Measurements from ENCODE around the gene UGGT2. TPM values are rescaled to one million over a fixed set of nuclear protein-coding genes. Genes with fewer than 3 reads are reported as not detected.
A peak's percentile ranks its signal among the peaks of the same experiment; 100 is the strongest.

UGGT2 gene
- total RNA-seq, 1 donor from 2014 or later, result 45.1 TPM

DNA sequence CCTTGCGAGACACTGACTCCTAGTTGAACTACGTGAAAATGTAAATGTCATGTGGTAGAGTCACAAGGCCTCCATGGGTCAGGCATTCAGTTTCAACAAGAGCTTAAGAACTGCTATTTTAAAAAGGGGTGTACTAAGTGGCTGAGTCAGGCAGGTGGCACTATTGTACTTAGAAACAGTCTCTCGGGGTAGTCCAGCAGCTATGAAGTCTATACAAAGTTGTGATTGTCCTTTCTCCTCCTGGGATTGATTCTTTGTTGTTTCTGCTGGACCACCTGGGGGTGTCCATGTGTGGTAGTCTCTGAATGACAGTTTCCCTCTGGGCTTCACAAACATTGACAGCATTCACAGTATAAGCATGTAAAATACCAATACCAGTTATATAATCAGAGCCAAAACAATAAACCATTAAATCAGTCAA, 33.0 kb downstream of the UGGT2 start:
- H3K4me3 Mint-ChIP-seq (ENCODE audit: low read depth), result no peak overlapping the region
- no peak for DNase-seq (ENCODE audit: low spot score, unreplicated experiment)
- H3K36me3 Mint-ChIP-seq (ENCODE audit: insufficient read depth), result peaks cover 19% of the 10 kb centered on the region
- peaks cover 8% of the 10 kb centered on the region for H3K4me1 Mint-ChIP-seq (ENCODE audit: low read depth)
- TF ChIP-seq, protein P1, sequence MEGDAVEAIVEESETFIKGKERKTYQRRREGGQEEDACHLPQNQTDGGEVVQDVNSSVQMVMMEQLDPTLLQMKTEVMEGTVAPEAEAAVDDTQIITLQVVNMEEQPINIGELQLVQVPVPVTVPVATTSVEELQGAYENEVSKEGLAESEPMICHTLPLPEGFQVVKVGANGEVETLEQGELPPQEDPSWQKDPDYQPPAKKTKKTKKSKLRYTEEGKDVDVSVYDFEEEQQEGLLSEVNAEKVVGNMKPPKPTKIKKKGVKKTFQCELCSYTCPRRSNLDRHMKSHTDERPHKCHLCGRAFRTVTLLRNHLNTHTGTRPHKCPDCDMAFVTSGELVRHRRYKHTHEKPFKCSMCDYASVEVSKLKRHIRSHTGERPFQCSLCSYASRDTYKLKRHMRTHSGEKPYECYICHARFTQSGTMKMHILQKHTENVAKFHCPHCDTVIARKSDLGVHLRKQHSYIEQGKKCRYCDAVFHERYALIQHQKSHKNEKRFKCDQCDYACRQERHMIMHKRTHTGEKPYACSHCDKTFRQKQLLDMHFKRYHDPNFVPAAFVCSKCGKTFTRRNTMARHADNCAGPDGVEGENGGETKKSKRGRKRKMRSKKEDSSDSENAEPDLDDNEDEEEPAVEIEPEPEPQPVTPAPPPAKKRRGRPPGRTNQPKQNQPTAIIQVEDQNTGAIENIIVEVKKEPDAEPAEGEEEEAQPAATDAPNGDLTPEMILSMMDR (IDR thresholded peaks at IDR 0.05; ENCODE audit: unreplicated experiment), result peak; percentile 79
- H3K9me3 Mint-ChIP-seq (ENCODE audit: low read depth), result peaks cover 6% of the 10 kb centered on the region
- no peaks in the 10 kb centered on the region for H3K27me3 Mint-ChIP-seq
- H3K27ac Mint-ChIP-seq, result peak overlapping the region; percentile 66

GRCh38 chr13:96018135-96018534, 35.1 kb downstream of the UGGT2 start:
- Mint-ChIP-seq H3K4me3 (ENCODE audit: low read depth) (no peak overlapping the region), H3K27ac (no peak overlapping the region), H3K4me1 (ENCODE audit: low read depth) (peaks cover 8% of the 10 kb centered on the region), H3K9me3 (ENCODE audit: low read depth) (peaks cover 6% of the 10 kb centered on the region), H3K36me3 (ENCODE audit: insufficient read depth) (peaks cover 19% of the 10 kb centered on the region), H3K27me3 (no peaks in the 10 kb centered on the region)
- no peak for DNase-seq (ENCODE audit: low spot score, unreplicated experiment)
- TF ChIP-seq, protein P1 (IDR thresholded peaks at IDR 0.05; ENCODE audit: unreplicated experiment), result no peak

GRCh38 chr13:96011291-96011872, 41.8 kb downstream of the UGGT2 start:
- Mint-ChIP-seq H3K36me3 (ENCODE audit: insufficient read depth) (peaks cover 36% of the 10 kb centered on the region), H3K4me3 (ENCODE audit: low read depth) (no peak overlapping the region), H3K4me1 (ENCODE audit: low read depth) (peaks cover 10% of the 10 kb centered on the region), H3K9me3 (ENCODE audit: low read depth) (peaks cover 21% of the 10 kb centered on the region), H3K27ac (no peak overlapping the region), H3K27me3 (no peaks in the 10 kb centered on the region)
- DNase-seq (ENCODE audit: low spot score, unreplicated experiment), result no peak
- TF ChIP-seq, protein P1 (IDR thresholded peaks at IDR 0.05; ENCODE audit: unreplicated experiment), result no peak

GRCh38 chr13:96003304-96003703, 49.9 kb downstream of the UGGT2 start:
- TF ChIP-seq, protein P1 (IDR thresholded peaks at IDR 0.05; ENCODE audit: unreplicated experiment), result peak; percentile 11
- peaks cover 24% of the 10 kb centered on the region for H3K36me3 Mint-ChIP-seq (ENCODE audit: insufficient read depth)
- peaks cover 3% of the 10 kb centered on the region for H3K4me1 Mint-ChIP-seq (ENCODE audit: low read depth)
- no peak overlapping the region for H3K4me3 Mint-ChIP-seq (ENCODE audit: low read depth)
- no peak for DNase-seq (ENCODE audit: low spot score, unreplicated experiment)
- no peak overlapping the region for H3K27ac Mint-ChIP-seq
- H3K9me3 Mint-ChIP-seq (ENCODE audit: low read depth), result peaks cover 20% of the 10 kb centered on the region
- no peaks in the 10 kb centered on the region for H3K27me3 Mint-ChIP-seq

GRCh38 chr13:96002322-96003131, 50.7 kb downstream of the UGGT2 start:
- TF ChIP-seq, protein P1 (IDR thresholded peaks at IDR 0.05; ENCODE audit: unreplicated experiment), result no peak
- no peak overlapping the region for H3K27ac Mint-ChIP-seq
- peaks cover 15% of the 10 kb centered on the region for H3K9me3 Mint-ChIP-seq (ENCODE audit: low read depth)
- H3K36me3 Mint-ChIP-seq (ENCODE audit: insufficient read depth), result peaks cover 17% of the 10 kb centered on the region
- H3K27me3 Mint-ChIP-seq, result no peaks in the 10 kb centered on the region
- no peak for DNase-seq (ENCODE audit: low spot score, unreplicated experiment)
- H3K4me3 Mint-ChIP-seq (ENCODE audit: low read depth), result no peak overlapping the region
- peaks cover 3% of the 10 kb centered on the region for H3K4me1 Mint-ChIP-seq (ENCODE audit: low read depth)
